ENCODE measurements around the gene GXYLT2.

DNA sequence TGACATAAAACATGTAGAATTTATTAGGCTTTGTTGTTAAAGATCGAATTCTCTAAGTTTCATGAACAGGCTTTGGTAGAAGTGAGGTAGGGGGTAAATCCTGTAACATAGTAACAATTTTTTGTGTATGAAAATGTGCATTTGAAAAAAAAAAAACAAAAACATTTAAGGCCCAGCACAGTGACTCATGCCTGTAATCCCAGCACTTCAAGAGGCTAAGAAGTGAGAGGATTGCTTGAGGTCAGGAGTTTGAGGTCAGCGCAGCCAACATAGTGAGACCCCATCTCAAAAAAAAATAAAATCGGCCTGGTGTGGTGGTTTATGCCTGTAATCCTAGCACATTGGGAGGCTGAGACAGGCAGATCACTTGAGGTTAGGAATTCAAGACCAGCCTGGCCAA, 81.9 kb downstream of the GXYLT2 start:
- TF ChIP-seq, protein P1, sequence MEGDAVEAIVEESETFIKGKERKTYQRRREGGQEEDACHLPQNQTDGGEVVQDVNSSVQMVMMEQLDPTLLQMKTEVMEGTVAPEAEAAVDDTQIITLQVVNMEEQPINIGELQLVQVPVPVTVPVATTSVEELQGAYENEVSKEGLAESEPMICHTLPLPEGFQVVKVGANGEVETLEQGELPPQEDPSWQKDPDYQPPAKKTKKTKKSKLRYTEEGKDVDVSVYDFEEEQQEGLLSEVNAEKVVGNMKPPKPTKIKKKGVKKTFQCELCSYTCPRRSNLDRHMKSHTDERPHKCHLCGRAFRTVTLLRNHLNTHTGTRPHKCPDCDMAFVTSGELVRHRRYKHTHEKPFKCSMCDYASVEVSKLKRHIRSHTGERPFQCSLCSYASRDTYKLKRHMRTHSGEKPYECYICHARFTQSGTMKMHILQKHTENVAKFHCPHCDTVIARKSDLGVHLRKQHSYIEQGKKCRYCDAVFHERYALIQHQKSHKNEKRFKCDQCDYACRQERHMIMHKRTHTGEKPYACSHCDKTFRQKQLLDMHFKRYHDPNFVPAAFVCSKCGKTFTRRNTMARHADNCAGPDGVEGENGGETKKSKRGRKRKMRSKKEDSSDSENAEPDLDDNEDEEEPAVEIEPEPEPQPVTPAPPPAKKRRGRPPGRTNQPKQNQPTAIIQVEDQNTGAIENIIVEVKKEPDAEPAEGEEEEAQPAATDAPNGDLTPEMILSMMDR (IDR thresholded peaks at IDR 0.05) = no peak
- TF ChIP-seq POLR2A (IDR thresholded peaks at IDR 0.05) = no peak
